ENCODE results near the gene DNM1L. TPM values are rescaled to one million over a fixed set of nuclear protein-coding genes. Genes with fewer than 3 reads are reported as not detected.

DNM1L gene
- total and polyA plus RNA-seq, 10 of the 15 experiments (the other 5 are each of a cell fraction or from before 2014, with no cell fraction given) = 23.1 to 201 (median 63.9) TPM

GRCh38 chr12:32755654-32756475 lies 76.8 kb downstream of the DNM1L start, which contains the start of gene YARS2 (continued):
- TF ChIP-seq MTA2 (IDR thresholded peaks at IDR 0.05; ENCODE audit: low read depth) (peak; percentile 33; the same call in 1 of the 2 replicates), TAF1 (IDR thresholded peaks at IDR 0.05; ENCODE audit: borderline replicate concordance, low read depth, low read length) (peak; percentile 81; the same call in 1 of the 2 replicates), BHLHE40 (IDR thresholded peaks at IDR 0.05; ENCODE audit: borderline replicate concordance in 1 of 2, low read depth in 2 of 2, low read length in 1 of 2) (no peak), MAX (IDR thresholded peaks at IDR 0.05; ENCODE audit: low read depth, low read length) (peak; percentile 50; the same call in 1 of the 2 replicates), RELB (IDR thresholded peaks at IDR 0.05; ENCODE audit: low read depth) (peak; percentile 72), SREBF1 (IDR thresholded peaks at IDR 0.05; ENCODE audit: low read length) (no peak), E4F1 (IDR thresholded peaks at IDR 0.05; ENCODE audit: borderline replicate concordance, partially characterized antibody) (no peak), ZNF274 (IDR thresholded peaks at IDR 0.05; ENCODE audit: insufficient read depth, insufficient read length) (no peak), TCF12 (IDR thresholded peaks at IDR 0.05; ENCODE audit: low read depth, low read length) (0 out of 2 replicates have a peak, but pooled peaks have one; percentile 9), ATF7 (IDR thresholded peaks at IDR 0.05; ENCODE audit: low read depth) (peak; percentile 79), RELA (IDR thresholded peaks at IDR 0.05; ENCODE audit: borderline replicate concordance, partially characterized antibody) (no peak), KAT2A (conservative IDR thresholded peaks at IDR 0.05; ENCODE audit: control insufficient read depth, low read depth, low read length) (no peak), USF2 (IDR thresholded peaks at IDR 0.05; ENCODE audit: borderline replicate concordance, low read depth, low read length) (no peak), ZNF207 (IDR thresholded peaks at IDR 0.05; ENCODE audit: borderline replicate concordance) (0 out of 2 replicates have a peak, but pooled peaks have one; percentile 23), SREBF2 (IDR thresholded peaks at IDR 0.05; ENCODE audit: low read length) (no peak), HDAC6 (IDR thresholded peaks at IDR 0.05; ENCODE audit: unreplicated experiment) (no peak), TBL1XR1 (IDR thresholded peaks at IDR 0.05; ENCODE audit: low read depth, low read length) (peak; percentile 48; the same call in 1 of the 2 replicates), ZBED1 (IDR thresholded peaks at IDR 0.05; ENCODE audit: borderline replicate concordance) (0 out of 2 replicates have a peak, but pooled peaks have one; percentile 31), SMC3 (IDR thresholded peaks at IDR 0.05; ENCODE audit: borderline replicate concordance, low read length) (peak; percentile 96), HCFC1 (IDR thresholded peaks at IDR 0.05; ENCODE audit: low read length) (peak; percentile 55; the same call in 1 of the 2 replicates), NKRF (conservative IDR thresholded peaks at IDR 0.05) (no peak), ZNF384 (IDR thresholded peaks at IDR 0.05; ENCODE audit: borderline replicate concordance, low read depth, low read length) (peak; percentile 52; the same call in 1 of the 2 replicates), EED (IDR thresholded peaks at IDR 0.05; ENCODE audit: low read depth) (no peak)

Measured in GM12878 (cell line).